ENCODE data around the gene MAB21L4. TPM values are rescaled to one million over a fixed set of nuclear protein-coding genes. Genes with fewer than 3 reads are reported as not detected.

The MAB21L4 gene
- total RNA-seq, 1 donor from 2014 or later, result 0.53 TPM

- Histone ChIP-seq H3K27me3 (ENCODE audit: control insufficient read depth, insufficient read depth, low read length) (no peaks in the 10 kb centered on the region), H3K36me3 (ENCODE audit: control insufficient read depth, insufficient read depth, low read length) (no peaks in the 10 kb centered on the region), H3K4me3 (ENCODE audit: low read depth, low read length) (no peak overlapping the region)
- FAIRE-seq, result no peak
- no peak for DNase-seq (ENCODE audit: low read depth)
- TF ChIP-seq CTCF (IDR thresholded peaks at IDR 0.05; ENCODE audit: insufficient read depth, low read length, severe bottlenecking), result no peak
Measured at GRCh38 chr2:240925568-240926515, 29.9 kb upstream of the MAB21L4 start.

DNA sequence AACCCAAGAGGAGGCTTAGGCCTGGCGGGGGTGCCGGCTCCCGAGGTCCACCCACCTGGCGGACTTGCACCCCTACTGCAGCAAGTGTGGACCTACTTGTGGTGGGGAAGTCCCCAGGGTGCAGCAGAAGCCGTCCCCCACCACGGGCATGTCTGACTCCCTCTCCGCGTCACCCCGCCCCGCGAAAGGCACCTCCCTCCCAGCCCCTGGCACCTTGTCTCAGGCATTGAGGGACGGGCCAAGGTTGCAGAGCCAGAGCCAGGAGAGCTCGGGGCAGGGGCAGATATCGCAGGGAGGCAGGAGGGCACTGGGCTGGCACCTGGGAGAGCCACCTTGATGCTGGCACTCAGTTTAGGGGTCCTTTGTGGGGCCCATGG is 29.2 kb upstream of the MAB21L4 start:
- Histone ChIP-seq H3K27me3 (ENCODE audit: control insufficient read depth, insufficient read depth, low read length) (no peaks in the 10 kb centered on the region), H3K4me3 (ENCODE audit: low read depth, low read length) (no peak overlapping the region), H3K36me3 (ENCODE audit: control insufficient read depth, insufficient read depth, low read length) (no peaks in the 10 kb centered on the region)
- no peak for FAIRE-seq
- no peak for DNase-seq (ENCODE audit: low read depth)
- TF ChIP-seq CTCF (IDR thresholded peaks at IDR 0.05; ENCODE audit: insufficient read depth, low read length, severe bottlenecking), result no peak

GRCh38 chr2:240922982-240923537 is 27.1 kb upstream of the MAB21L4 start:
- Histone ChIP-seq H3K4me3 (ENCODE audit: low read depth, low read length) (no peak overlapping the region), H3K27me3 (ENCODE audit: control insufficient read depth, insufficient read depth, low read length) (no peaks in the 10 kb centered on the region)

GRCh38 chr2:240922245-240922981 is 26.5 kb upstream of the MAB21L4 start:
- DNase-seq (ENCODE audit: low read depth) (no peak), FAIRE-seq (no peak)
- H3K27me3 ChIP-seq (ENCODE audit: control insufficient read depth, insufficient read depth, low read length), result no peaks in the 10 kb centered on the region
- no peak for TF ChIP-seq CTCF (IDR thresholded peaks at IDR 0.05; ENCODE audit: insufficient read depth, low read length, severe bottlenecking)
- H3K36me3 ChIP-seq (ENCODE audit: control insufficient read depth, insufficient read depth, low read length), result no peaks in the 10 kb centered on the region
- H3K4me3 ChIP-seq (ENCODE audit: low read depth, low read length), result no peak overlapping the region

More at GRCh38 chr2:240922982-240923537, 27.1 kb upstream of the MAB21L4 start:
- DNase-seq (ENCODE audit: low read depth) (no peak), FAIRE-seq (no peak)
- TF ChIP-seq CTCF (IDR thresholded peaks at IDR 0.05; ENCODE audit: insufficient read depth, low read length, severe bottlenecking), result no peak
- H3K36me3 ChIP-seq (ENCODE audit: control insufficient read depth, insufficient read depth, low read length), result no peaks in the 10 kb centered on the region

GRCh38 chr2:240921995-240922244 is 26.0 kb upstream of the MAB21L4 start:
- FAIRE-seq (no peak), DNase-seq (ENCODE audit: low read depth) (no peak)
- H3K4me3 ChIP-seq (ENCODE audit: low read depth, low read length), result no peak overlapping the region
- no peaks in the 10 kb centered on the region for H3K36me3 ChIP-seq (ENCODE audit: control insufficient read depth, insufficient read depth, low read length)
- no peak for TF ChIP-seq CTCF (IDR thresholded peaks at IDR 0.05; ENCODE audit: insufficient read depth, low read length, severe bottlenecking)
- no peaks in the 10 kb centered on the region for H3K27me3 ChIP-seq (ENCODE audit: control insufficient read depth, insufficient read depth, low read length)

Data from bronchial epithelial cell (primary cell).